ENCODE data around the gene PYCR2. TPM values are rescaled to one million over a fixed set of nuclear protein-coding genes. Genes with fewer than 3 reads are reported as not detected.
"Not testable (repeated sequence)": the region's sequence is repeated elsewhere in the genome, so short reads cannot be mapped to it uniquely, and the experiment has no call there.

PYCR2 gene
- total RNA-seq, 1 donor from 2014 or later = 97.0 TPM

GRCh38 chr1:225896494-225896893, 27.6 kb downstream of the PYCR2 start:
- intact Hi-C loops (cut with micrococcal nuclease) = loop anchor here (2.0 to 5.0 kb wide), 2 partner anchors 430 to 469 kb away; partner anchors contain the start of gene LBR

DNA sequence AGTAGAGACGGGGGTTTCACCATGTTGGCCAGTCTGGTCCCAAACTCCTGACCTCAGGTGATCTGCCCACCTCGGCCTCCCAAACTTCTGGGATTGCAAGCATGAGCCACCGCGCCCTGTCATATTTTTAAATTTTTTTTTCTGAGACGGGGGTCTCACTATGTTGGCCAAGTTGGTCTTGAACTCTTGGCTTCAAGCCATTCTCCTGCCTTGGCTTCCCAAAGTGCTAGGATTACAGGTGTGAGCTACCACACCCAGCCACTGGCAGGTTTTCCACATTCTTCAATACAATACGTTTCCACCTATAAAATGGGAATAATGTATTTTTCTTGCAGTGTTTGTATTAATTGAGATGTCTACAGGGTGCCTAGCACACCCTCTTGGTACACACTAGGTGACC, 31.7 kb downstream of the PYCR2 start:
- intact Hi-C loops (cut with micrococcal nuclease) = no loop called here

GRCh38 chr1:225891229-225891972, 32.6 kb downstream of the PYCR2 start:
- intact Hi-C loops (cut with micrococcal nuclease) = no loop called here

DNA sequence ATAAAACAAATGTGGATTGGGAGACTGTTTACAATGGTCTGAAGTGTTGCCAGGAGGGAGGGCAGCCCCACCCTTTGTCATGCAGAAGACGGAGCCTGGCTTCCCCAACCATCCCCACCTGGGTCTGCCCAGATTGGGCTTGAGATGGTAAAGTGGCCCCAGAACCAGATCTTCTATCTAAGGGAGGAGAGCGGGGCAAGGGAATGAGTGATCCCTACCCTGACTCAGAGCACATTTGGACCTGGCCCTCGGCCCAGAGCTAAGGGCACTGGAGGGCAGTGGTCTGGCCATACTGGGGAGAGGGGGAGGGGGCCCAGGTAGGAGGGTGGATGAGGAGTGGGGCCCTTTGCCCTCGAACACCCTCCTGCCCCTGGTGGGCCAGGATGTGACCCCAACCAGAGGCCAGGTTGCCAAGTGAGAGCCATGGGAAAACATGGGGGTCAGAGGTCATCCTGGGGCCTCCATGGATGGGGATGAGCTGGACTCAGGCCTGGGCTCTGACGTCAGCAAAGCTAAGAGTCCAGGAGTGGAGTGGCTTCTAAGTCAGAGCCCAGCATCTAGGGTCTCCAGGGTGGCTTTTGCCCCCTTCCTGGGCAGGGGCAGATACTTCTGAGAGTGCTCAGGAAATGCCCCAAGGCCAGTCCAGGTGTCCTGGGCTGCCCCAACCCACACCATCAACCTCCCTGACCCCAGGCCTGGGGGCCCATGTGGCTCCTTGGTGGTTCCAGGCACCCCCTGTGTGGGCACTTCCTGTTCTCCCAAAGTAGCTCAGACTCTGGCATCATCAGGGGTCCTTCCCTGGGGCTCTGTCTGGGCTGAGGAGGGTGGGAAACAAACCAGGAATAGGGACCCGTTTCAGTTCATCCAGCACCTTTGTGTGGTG, 33.5 kb downstream of the PYCR2 start:
- intact Hi-C loops (cut with micrococcal nuclease) = no loop called here

- intact Hi-C loops (cut with micrococcal nuclease) = no loop called here
Observed at GRCh38 chr1:225889743-225890142, 34.3 kb downstream of the PYCR2 start.

DNA sequence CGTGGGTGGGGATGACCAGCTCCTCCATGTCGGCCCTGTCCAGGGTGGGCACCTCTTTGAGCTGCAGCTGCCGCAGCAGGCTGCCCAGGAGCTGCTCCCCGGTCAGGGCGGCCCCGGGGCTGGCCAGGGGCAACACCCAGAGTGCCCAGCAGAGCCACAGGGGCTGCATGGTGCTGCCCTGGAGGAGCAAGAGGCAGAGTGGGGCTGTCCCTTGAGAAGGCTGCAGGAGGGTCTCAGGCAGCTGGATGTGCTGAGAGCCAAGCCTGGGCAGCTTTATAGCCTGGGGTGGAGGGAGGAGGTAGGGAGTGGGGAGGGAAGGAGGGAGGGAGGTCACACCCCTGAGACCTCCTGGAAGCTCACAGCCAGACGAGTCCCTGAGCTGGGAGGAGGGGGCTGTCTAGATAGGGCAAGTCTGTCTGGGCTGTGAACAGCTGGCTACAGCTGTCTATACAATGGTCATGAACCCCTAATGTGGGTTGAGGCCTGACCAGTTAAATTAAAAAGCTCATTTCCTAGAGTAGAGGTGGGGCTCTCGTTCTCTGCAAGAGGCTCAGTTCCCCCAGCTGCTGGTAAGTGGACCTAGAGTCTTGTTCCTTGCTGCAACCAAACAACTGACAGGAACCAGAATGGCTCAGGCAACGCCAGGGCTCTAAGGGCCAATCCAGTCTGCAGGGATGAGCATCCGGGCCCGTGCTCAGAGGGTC, 35.0 kb downstream of the PYCR2 start, which contains the start of gene LEFTY1:
TSS of gene LEFTY1 (minus strand) at position 249 of the 704 bp plus-strand sequence. CDS start at position 169, 80 bp downstream.
- intact Hi-C loops (cut with micrococcal nuclease) = no loop called here

DNA sequence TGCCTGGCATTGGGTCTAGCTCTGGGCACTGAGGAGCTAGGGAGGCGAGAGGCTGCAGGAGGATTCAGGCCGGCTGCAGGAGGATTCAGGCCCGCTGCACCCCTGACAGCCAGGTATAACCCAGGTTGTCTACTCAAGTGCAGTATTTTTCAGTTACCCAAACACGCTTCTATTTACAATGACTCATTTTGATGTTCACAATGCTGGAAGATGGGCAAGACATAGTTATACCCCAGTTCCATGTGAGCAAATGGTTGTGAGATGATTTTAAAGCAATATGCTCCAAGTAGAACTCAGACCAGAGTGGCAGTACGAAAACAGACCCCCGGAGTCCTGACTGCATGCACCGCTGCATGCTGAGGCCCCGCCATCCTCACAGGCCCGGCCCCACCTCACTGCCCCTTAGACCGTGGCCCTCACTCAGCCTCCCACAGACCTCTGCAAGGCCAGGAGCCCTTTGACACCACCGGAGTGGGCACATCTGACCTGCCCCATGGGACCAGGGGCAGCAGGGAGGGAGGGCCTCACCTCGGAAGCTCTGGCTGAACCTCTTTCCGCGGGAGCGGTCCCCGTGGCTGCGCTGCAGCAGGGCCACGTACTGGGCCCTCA, 35.7 kb downstream of the PYCR2 start:
- intact Hi-C loops (cut with micrococcal nuclease) = no loop called here

DNA sequence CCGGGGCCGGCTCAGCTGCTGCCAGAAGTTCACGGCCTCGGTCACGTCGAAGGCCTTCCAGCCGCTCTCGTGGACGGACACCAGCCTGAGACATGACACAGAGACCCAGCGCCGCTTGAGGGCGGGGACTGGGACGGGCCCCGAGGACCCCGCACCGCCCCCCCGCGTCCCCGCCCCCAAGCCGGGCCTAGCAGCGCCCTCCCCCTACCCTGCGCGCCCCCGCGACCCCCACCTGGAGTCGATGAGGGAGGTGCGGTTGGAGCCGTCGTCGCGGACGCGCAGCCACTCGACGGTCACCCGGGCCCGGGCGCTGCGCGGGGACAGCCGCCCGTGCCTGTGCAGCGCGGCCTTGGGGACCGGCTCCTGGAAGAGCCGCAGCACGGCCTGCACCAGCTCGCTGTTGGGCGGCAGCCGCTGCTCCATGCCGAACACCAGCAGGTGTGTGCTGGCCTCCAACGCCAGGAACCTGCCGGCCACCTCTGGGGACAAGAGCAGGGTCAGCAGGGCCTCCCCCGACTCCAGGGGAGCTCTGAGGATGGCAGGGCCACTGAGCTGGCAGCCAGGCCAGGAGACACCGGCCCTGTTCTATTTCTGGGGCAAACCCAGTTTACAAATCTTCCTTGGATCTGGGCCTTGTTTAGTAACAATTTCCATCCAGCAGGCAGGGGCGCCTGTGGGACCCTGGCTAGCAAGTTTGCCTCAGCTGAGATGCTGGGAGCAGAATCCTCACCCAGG, 36.3 kb downstream of the PYCR2 start:
- intact Hi-C loops (cut with micrococcal nuclease) = not testable (repeated sequence)

DNA sequence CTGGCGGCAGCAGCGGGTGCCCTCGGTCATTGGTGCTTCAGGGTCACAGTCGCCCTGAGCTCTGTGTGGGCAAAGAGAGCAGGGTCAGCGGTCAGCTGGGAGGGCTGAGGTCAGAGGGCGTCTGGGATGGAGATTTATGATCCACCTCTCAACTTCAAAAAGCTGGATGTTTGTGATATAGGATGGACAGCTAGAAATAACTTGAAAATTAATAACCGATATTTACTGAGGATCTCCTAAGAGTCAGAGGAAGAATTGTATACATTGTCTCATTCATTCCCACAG, 37.1 kb downstream of the PYCR2 start:
- intact Hi-C loops (cut with micrococcal nuclease) = no loop called here

GRCh38 chr1:225886159-225887029, 37.7 kb downstream of the PYCR2 start:
- intact Hi-C loops (cut with micrococcal nuclease) = no loop called here

DNA sequence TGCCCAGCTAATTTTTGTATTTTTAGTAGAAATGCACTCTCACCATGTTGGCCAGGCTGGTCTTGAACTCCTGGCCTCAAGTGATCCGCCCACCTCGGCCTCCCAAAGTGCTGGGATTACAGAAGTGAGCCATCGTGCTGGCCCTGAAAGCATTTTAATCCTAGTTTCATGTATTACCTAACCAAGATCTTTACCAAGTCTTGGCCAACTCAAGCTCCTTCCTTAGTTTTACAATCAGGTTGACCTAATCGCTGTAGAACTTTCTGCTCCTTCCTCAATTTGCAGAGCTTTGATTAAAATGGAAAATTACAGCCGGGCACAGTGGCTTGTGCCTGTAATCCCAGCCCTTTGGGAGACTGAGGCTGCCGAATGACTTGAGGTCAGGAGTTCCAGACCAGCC, 38.7 kb downstream of the PYCR2 start:
- intact Hi-C loops (cut with micrococcal nuclease) = no loop called here

- intact Hi-C loops (cut with micrococcal nuclease) = no loop called here
Observed at GRCh38 chr1:225883616-225884265, 40.3 kb downstream of the PYCR2 start.

GRCh38 chr1:225882694-225883615, 41.1 kb downstream of the PYCR2 start:
- intact Hi-C loops (cut with micrococcal nuclease) = loop anchor here (1.0 kb wide), 4 partner anchors 14 to 106 kb away; partner anchors contain the start of genes EPHX1, PYCR2 and SRP9

GRCh38 chr1:225881959-225882693, 41.9 kb downstream of the PYCR2 start, which contains the start of gene TMEM63A:
Gene TMEM63A (minus strand): TSS chr1:225882380. CDS start chr1:225877580, 4,800 bp downstream.
- intact Hi-C loops (cut with micrococcal nuclease) = loop anchor here (1.0 to 2.0 kb wide), 6 partner anchors 15 to 105 kb away; partner anchors contain the start of genes EPHX1, PYCR2 and SRP9

DNA sequence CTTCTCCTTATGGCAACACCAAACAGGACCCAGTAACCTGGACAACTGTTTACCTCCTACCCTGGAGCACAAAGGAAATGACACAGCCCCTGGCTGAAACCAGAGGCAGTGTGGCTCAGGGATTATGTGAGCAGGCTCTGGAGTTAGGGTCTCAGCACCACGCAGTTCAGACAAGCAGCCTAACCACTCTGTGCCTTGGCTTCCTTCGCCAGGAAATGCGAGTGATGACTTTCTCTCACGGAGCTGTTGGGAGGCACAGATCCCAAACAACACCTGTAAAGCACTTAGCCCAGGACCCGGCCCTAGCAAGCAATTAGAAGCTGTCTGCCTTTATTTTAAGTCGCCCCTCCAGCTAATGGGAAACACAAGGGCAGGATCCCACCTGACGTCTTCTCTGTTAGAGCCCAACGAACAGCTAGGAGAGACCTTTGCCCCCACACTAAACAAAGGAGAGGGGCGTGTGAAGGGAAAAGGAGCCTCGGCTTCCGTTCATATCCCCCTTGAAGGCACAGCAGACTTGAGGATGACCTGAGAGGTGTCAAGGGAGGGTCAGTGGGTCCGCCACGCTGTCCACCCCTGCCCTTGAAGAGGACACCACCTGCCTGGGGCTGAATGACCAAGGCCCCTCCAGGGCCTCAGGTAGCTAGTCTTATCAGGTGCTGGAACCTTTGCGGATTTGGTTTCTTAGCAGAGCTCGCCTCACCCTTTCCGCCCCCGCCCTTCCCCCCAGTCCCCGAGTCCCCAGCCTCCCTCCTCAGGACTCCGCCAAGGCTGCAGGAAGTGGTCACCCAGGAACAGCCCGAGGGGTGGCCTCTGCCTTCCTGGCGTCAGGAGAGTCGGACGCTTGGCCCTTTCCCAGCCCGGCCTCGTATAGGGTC, 42.7 kb downstream of the PYCR2 start:
- intact Hi-C loops (cut with micrococcal nuclease) = loop anchor here (1.0 to 2.0 kb wide), 2 partner anchors 15 to 29 kb away; no protein-coding TSS in a partner anchor

DNA sequence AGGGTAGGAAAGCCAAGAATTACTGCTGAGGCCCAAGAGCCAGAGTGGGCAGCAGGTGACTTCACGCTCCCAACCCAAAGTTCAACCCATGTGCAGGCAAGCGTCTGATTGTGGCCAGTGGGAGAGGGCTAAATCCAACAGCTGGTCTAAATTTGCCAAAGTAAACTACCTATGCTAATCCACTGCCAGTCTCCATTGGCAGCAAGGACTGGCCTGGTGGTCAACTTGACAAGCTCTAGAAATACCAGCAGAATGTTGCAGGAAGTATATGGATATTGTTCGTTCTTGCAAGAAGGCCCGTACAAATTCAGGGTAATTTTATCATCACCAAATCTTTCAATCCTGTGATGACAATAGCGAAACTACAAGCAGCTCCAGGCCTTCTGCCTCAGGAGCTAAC, 43.4 kb downstream of the PYCR2 start:
- intact Hi-C loops (cut with micrococcal nuclease) = loop anchor here (1.0 to 2.0 kb wide), 2 partner anchors 14 to 30 kb away; no protein-coding TSS in a partner anchor
